Measurements from ENCODE around the gene ZNHIT2. TPM values are rescaled to one million over a fixed set of nuclear protein-coding genes. Genes with fewer than 3 reads are reported as not detected.

The ZNHIT2 gene
- total and polyA plus RNA-seq, 2 of the 13 experiments (the other 11 are each of a cell fraction or from before 2014, with no cell fraction given) = 1.1 to 6.5 TPM

- TF ChIP-seq MAFK (conservative IDR thresholded peaks at IDR 0.05 in 1 of 2, IDR thresholded peaks at IDR 0.05 in 1 of 2; ENCODE audit: low read length in 2 of 2) (no peak), DRAP1 (CRISPR knock-in tag; IDR thresholded peaks at IDR 0.05) (peak; percentile 59; the same call in 1 of the 2 replicates), HNRNPH1 (optimal IDR thresholded peaks at IDR 0.05; ENCODE audit: low read depth, low read length) (no peak), ZNF24 (IDR thresholded peaks at IDR 0.05) (no peak), ZNF703 (CRISPR knock-in tag; IDR thresholded peaks at IDR 0.05; ENCODE audit: borderline replicate concordance) (no peak), SMAD3 (CRISPR knock-in tag; IDR thresholded peaks at IDR 0.05) (peak; percentile 41; the same call in 1 of the 2 replicates), POGZ (CRISPR knock-in tag; IDR thresholded peaks at IDR 0.05) (peak; percentile 83), BATF2 (CRISPR knock-in tag; IDR thresholded peaks at IDR 0.05) (peak; percentile 94), ZNF841 (CRISPR knock-in tag; IDR thresholded peaks at IDR 0.05; ENCODE audit: borderline replicate concordance) (peak; percentile 52; the same call in 1 of the 2 replicates), GABPB1 (CRISPR knock-in tag; IDR thresholded peaks at IDR 0.05) (peak; percentile 100), TEAD3 (CRISPR knock-in tag; optimal IDR thresholded peaks at IDR 0.05; ENCODE audit: borderline replicate concordance) (peak; percentile 75), ZNF800 (CRISPR knock-in tag; IDR thresholded peaks at IDR 0.05) (no peak), ZIK1 (CRISPR knock-in tag; IDR thresholded peaks at IDR 0.05; ENCODE audit: borderline replicate concordance, low read depth) (peak; percentile 78), IRF2 (CRISPR knock-in tag; IDR thresholded peaks at IDR 0.05) (peak; percentile 89), GMEB1 (CRISPR knock-in tag; IDR thresholded peaks at IDR 0.05; ENCODE audit: borderline replicate concordance) (peak; percentile 94), KLF15 (CRISPR knock-in tag; IDR thresholded peaks at IDR 0.05; ENCODE audit: borderline replicate concordance) (no peak; the same call in 1 of the 2 replicates), ZBTB20 (CRISPR knock-in tag; IDR thresholded peaks at IDR 0.05; ENCODE audit: borderline replicate concordance, low read depth) (no peak), ZNF574 (CRISPR knock-in tag; IDR thresholded peaks at IDR 0.05) (peak; percentile 92), ZMAT5 (CRISPR knock-in tag; IDR thresholded peaks at IDR 0.05; ENCODE audit: borderline replicate concordance, low read depth) (no peak), MXD1 (CRISPR knock-in tag; IDR thresholded peaks at IDR 0.05) (peak; percentile 82)
These were observed 33.5 kb downstream of the ZNHIT2 start, which contains the start of the genes CDCA5 and ZFPL1 (continued) for GRCh38 chr11:65083834-65084597.
